ENCODE data around the gene PITPNC1.
A peak's percentile ranks its signal among the peaks of the same experiment; 100 is the strongest.
"Not testable (repeated sequence)": the region's sequence is repeated elsewhere in the genome, so short reads cannot be mapped to it uniquely, and the experiment has no call there.

PITPNC1 gene

GRCh38 chr17:67478401-67479041, 101.4 kb downstream of the PITPNC1 start:
- peaks cover 2% of the 10 kb centered on the region for H3K79me2 ChIP-seq (ENCODE audit: control insufficient read depth, insufficient read depth, low read length, poor library complexity)
- no peak overlapping the region for H3K23ac ChIP-seq (ENCODE audit: low read length)
- no peak overlapping the region for H3K4me2 ChIP-seq (ENCODE audit: low read length)
- H4K91ac ChIP-seq (ENCODE audit: low read depth, low read length) = no peak overlapping the region
- H2BK12ac ChIP-seq (ENCODE audit: low read length) = no peak overlapping the region
- no peak overlapping the region for H2AK5ac ChIP-seq (ENCODE audit: low read length)
- no peak overlapping the region for H3K4ac ChIP-seq (ENCODE audit: low read depth, low read length)
- H3K79me1 ChIP-seq (ENCODE audit: low read length) = no peaks in the 10 kb centered on the region
- no peak overlapping the region for H2AFZ ChIP-seq (ENCODE audit: insufficient read depth, low read length, poor library complexity)
- no peak overlapping the region for H3K18ac ChIP-seq (ENCODE audit: low read length)
- H3K9me3 ChIP-seq (ENCODE audit: insufficient read depth, low read depth, low read length) = peaks cover 2% of the 10 kb centered on the region
- no peak for DNase-seq
- no peaks in the 10 kb centered on the region for H3K36me3 ChIP-seq (ENCODE audit: control insufficient read depth in 1 of 2, insufficient read depth in 2 of 2, low read length in 2 of 2)
- WGBS (ENCODE audit: extremely low coverage, insufficient coverage, insufficient read length) = no CpG with 5 or more reads among the region's 8 CpGs
- H3K4me3 ChIP-seq (ENCODE audit: low read depth, low read length) = no peak overlapping the region
- no peak overlapping the region for H2BK120ac ChIP-seq (ENCODE audit: insufficient read depth, low read length, poor library complexity)
- H3K27ac ChIP-seq (ENCODE audit: low read depth, low read length) = no peak overlapping the region
- H3K4me1 ChIP-seq (ENCODE audit: control insufficient read depth in 1 of 2, insufficient read depth in 2 of 2, low read length in 2 of 2) = peaks cover 0 to 2% of the 10 kb centered on the region in 2 experiments
- H3K27me3 ChIP-seq (ENCODE audit: insufficient read depth, low read length) = no peaks in the 10 kb centered on the region
- no peak overlapping the region for H3K9ac ChIP-seq (ENCODE audit: low read length)
- no peak overlapping the region for H2BK5ac ChIP-seq (ENCODE audit: low read depth, low read length, poor library complexity)
- H4K8ac ChIP-seq (ENCODE audit: low read depth, low read length) = no peak overlapping the region
- H4K12ac ChIP-seq (ENCODE audit: low read depth, low read length) = no peak overlapping the region
- H3K14ac ChIP-seq (ENCODE audit: low read length) = no peak overlapping the region

DNA sequence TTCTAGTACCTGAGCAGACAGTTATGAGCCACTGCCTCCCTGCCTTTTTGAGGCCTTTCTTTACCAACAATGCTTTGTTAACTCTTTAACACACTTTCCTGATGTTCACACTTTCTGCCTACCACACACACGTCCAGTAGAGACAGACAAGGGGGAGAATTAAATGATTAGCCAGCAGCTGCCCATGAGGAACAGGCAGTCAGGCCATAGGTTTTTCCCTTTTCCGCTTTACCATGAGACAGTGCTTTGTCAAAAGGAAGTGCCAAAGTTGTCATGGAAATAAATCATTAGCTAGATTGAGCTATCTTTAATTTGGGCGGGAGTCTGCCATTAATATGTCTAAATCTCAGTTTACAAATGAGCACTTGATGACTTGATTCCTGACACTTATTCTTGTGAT, 102.1 kb downstream of the PITPNC1 start:
- no CpG with 5 or more reads among the region's 3 CpGs for WGBS (ENCODE audit: extremely low coverage, insufficient coverage, insufficient read length)
- no peak overlapping the region for H2AK5ac ChIP-seq (ENCODE audit: low read length)

DNA sequence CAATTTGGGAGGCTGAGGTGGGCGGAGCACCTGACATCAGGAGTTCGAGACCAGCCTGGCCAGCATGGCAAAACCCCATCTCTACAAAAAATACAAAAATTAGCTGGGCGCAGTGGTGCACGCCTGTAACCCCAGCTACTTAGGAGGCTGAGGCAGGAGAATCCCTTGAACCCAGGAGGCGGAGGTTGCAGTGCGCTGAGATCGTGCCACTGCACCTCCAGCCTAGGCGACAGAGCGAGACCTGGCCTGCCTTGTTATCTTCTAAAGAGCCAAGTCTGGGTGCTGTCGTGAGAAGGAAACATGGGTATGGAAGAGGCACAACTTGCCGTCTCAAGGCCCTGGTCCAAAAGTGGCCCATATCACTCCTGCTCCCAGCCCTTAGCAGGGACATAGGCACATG, 103.9 kb downstream of the PITPNC1 start:
- DNase-seq; H3K79me2 ChIP-seq (ENCODE audit: control insufficient read depth, insufficient read depth, low read length, poor library complexity); H3K9ac ChIP-seq (ENCODE audit: low read length); H3K4me3 ChIP-seq (ENCODE audit: low read depth, low read length); H4K12ac ChIP-seq (ENCODE audit: low read depth, low read length); H3K4ac ChIP-seq (ENCODE audit: low read depth, low read length); H2BK120ac ChIP-seq (ENCODE audit: insufficient read depth, low read length, poor library complexity); H3K4me2 ChIP-seq (ENCODE audit: low read length); H3K27me3 ChIP-seq (ENCODE audit: insufficient read depth, low read length); H3K4me1 ChIP-seq (ENCODE audit: control insufficient read depth in 1 of 2, insufficient read depth in 2 of 2, low read length in 2 of 2); H2AK5ac ChIP-seq (ENCODE audit: low read length); H3K79me1 ChIP-seq (ENCODE audit: low read length); H4K8ac ChIP-seq (ENCODE audit: low read depth, low read length); H3K23ac ChIP-seq (ENCODE audit: low read length); H3K27ac ChIP-seq (ENCODE audit: low read depth, low read length); H2AFZ ChIP-seq (ENCODE audit: insufficient read depth, low read length, poor library complexity); H3K9me3 ChIP-seq (ENCODE audit: insufficient read depth, low read depth, low read length); H3K36me3 ChIP-seq (ENCODE audit: control insufficient read depth in 1 of 2, insufficient read depth in 2 of 2, low read length in 2 of 2); H3K14ac ChIP-seq (ENCODE audit: low read length); H3K18ac ChIP-seq (ENCODE audit: low read length); H4K91ac ChIP-seq (ENCODE audit: low read depth, low read length); H2BK5ac ChIP-seq (ENCODE audit: low read depth, low read length, poor library complexity): not testable (repeated sequence)
- H2BK12ac ChIP-seq (ENCODE audit: low read length) = peak overlapping the region; percentile 5
- no CpG with 5 or more reads among the region's 11 CpGs for WGBS (ENCODE audit: extremely low coverage, insufficient coverage, insufficient read length)

More for the DNA sequence above, 102.1 kb downstream of the PITPNC1 start:
- Histone ChIP-seq H2BK120ac (ENCODE audit: insufficient read depth, low read length, poor library complexity) (no peak overlapping the region), H2BK5ac (ENCODE audit: low read depth, low read length, poor library complexity) (no peak overlapping the region), H3K14ac (ENCODE audit: low read length) (no peak overlapping the region), H2BK12ac (ENCODE audit: low read length) (no peak overlapping the region), H3K9me3 (ENCODE audit: insufficient read depth, low read depth, low read length) (peaks cover 2% of the 10 kb centered on the region), H2AFZ (ENCODE audit: insufficient read depth, low read length, poor library complexity) (no peak overlapping the region), H3K18ac (ENCODE audit: low read length) (no peak overlapping the region), H3K27ac (ENCODE audit: low read depth, low read length) (no peak overlapping the region), H3K79me2 (ENCODE audit: control insufficient read depth, insufficient read depth, low read length, poor library complexity) (peaks cover 2% of the 10 kb centered on the region), H3K36me3 (ENCODE audit: control insufficient read depth in 1 of 2, insufficient read depth in 2 of 2, low read length in 2 of 2) (no peaks in the 10 kb centered on the region), H3K4me1 (ENCODE audit: control insufficient read depth in 1 of 2, insufficient read depth in 2 of 2, low read length in 2 of 2) (no peaks in the 10 kb centered on the region), H3K4me3 (ENCODE audit: low read depth, low read length) (no peak overlapping the region), H3K79me1 (ENCODE audit: low read length) (no peaks in the 10 kb centered on the region), H3K27me3 (ENCODE audit: insufficient read depth, low read length) (no peaks in the 10 kb centered on the region), H3K4me2 (ENCODE audit: low read length) (no peak overlapping the region), H4K12ac (ENCODE audit: low read depth, low read length) (no peak overlapping the region), H3K9ac (ENCODE audit: low read length) (no peak overlapping the region), H3K23ac (ENCODE audit: low read length) (no peak overlapping the region), H3K4ac (ENCODE audit: low read depth, low read length) (no peak overlapping the region), H4K8ac (ENCODE audit: low read depth, low read length) (no peak overlapping the region), H4K91ac (ENCODE audit: low read depth, low read length) (no peak overlapping the region)
- no peak for DNase-seq

GRCh38 chr17:67481808-67482207, 104.7 kb downstream of the PITPNC1 start:
- H3K36me3 ChIP-seq (ENCODE audit: control insufficient read depth in 1 of 2, insufficient read depth in 2 of 2, low read length in 2 of 2) = no peaks in the 10 kb centered on the region
- H3K9me3 ChIP-seq (ENCODE audit: insufficient read depth, low read depth, low read length) = peaks cover 2% of the 10 kb centered on the region
- H3K27ac ChIP-seq (ENCODE audit: low read depth, low read length) = no peak overlapping the region
- no peak overlapping the region for H3K9ac ChIP-seq (ENCODE audit: low read length)
- H3K79me2 ChIP-seq (ENCODE audit: control insufficient read depth, insufficient read depth, low read length, poor library complexity) = peaks cover 2% of the 10 kb centered on the region
- H3K4me1 ChIP-seq (ENCODE audit: control insufficient read depth in 1 of 2, insufficient read depth in 2 of 2, low read length in 2 of 2) = no peaks in the 10 kb centered on the region
- no peak overlapping the region for H2BK5ac ChIP-seq (ENCODE audit: low read depth, low read length, poor library complexity)
- no peak overlapping the region for H4K12ac ChIP-seq (ENCODE audit: low read depth, low read length)
- no peak overlapping the region for H3K14ac ChIP-seq (ENCODE audit: low read length)
- no peak overlapping the region for H3K18ac ChIP-seq (ENCODE audit: low read length)
- H3K4ac ChIP-seq (ENCODE audit: low read depth, low read length) = no peak overlapping the region
- peak in 1 of 2 donors; percentile 36 for DNase-seq
- no peak overlapping the region for H3K4me3 ChIP-seq (ENCODE audit: low read depth, low read length)
- H3K23ac ChIP-seq (ENCODE audit: low read length) = no peak overlapping the region
- H3K79me1 ChIP-seq (ENCODE audit: low read length) = no peaks in the 10 kb centered on the region
- no peak overlapping the region for H2AK5ac ChIP-seq (ENCODE audit: low read length)
- H2BK120ac ChIP-seq (ENCODE audit: insufficient read depth, low read length, poor library complexity) = no peak overlapping the region
- no peak overlapping the region for H2AFZ ChIP-seq (ENCODE audit: insufficient read depth, low read length, poor library complexity)
- no peak overlapping the region for H4K91ac ChIP-seq (ENCODE audit: low read depth, low read length)
- H4K8ac ChIP-seq (ENCODE audit: low read depth, low read length) = no peak overlapping the region
- H3K27me3 ChIP-seq (ENCODE audit: insufficient read depth, low read length) = no peaks in the 10 kb centered on the region
- no CpG with 5 or more reads among the region's 4 CpGs for WGBS (ENCODE audit: extremely low coverage, insufficient coverage, insufficient read length)
- no peak overlapping the region for H2BK12ac ChIP-seq (ENCODE audit: low read length)
- H3K4me2 ChIP-seq (ENCODE audit: low read length) = no peak overlapping the region
